SH-SY5Y (cell line): Measurements from ENCODE around the gene OPALIN.

Experiments
- GATA2 ChIP-seq: IDR thresholded peaks from 2 replicates; pipeline ENCODE4 v1.6.1; 2011; ENCODE audit warnings: mild to moderate bottlenecking, low read depth, low read length
- GATA3 ChIP-seq: IDR thresholded peaks from 2 replicates; pipeline ENCODE4 v1.6.1; 2011; ENCODE audit warnings: low read depth, mild to moderate bottlenecking, low read length, moderate library complexity

- no peak for TF ChIP-seq GATA2
- TF ChIP-seq GATA3 = no peak
These were observed 15.2 kb upstream of the OPALIN start for GRCh38 chr10:96374004-96374403.
